Left ventricle myocardium inferior (tissue), 1 donor: ENCODE results near the gene IFNGR1. TPM values are rescaled to one million over a fixed set of nuclear protein-coding genes. Genes with fewer than 3 reads are reported as not detected.

Experiments
- DNase-seq: peaks from one replicate; pipeline ENCODE4 v3.0.0-alpha.2; 2020
- H3K27ac ChIP-seq: fragments of 200-600 bp; replicated peaks from 2 replicates; pipeline ENCODE4 v1.8.0; 2021
- H3K27me3 ChIP-seq: fragments of 200-600 bp; 2 replicates; pipeline ENCODE4 v1.8.0; 2021; ENCODE audit warnings: low read depth
- H3K36me3 ChIP-seq: fragments of 200-600 bp; 2 replicates; pipeline ENCODE4 v1.8.0; 2021
- H3K4me1 ChIP-seq: fragments of 200-600 bp; 2 replicates; pipeline ENCODE4 v1.8.0; 2021
- H3K4me3 ChIP-seq: fragments of 200-600 bp; 2 replicates; pipeline ENCODE4 v1.8.0; 2021; ENCODE audit warnings: mild to moderate bottlenecking, moderate library complexity
- H3K9me3 ChIP-seq: fragments of 200-600 bp; replicated peaks from 2 replicates; pipeline ENCODE4 v1.8.0; 2021
- CTCF ChIP-seq: fragments of 200-600 bp; IDR thresholded peaks from 2 replicates; pipeline ENCODE4 v1.8.0; 2021; ENCODE audit warnings: antibody characterized with exemption, mild to moderate bottlenecking, borderline replicate concordance
- intact Hi-C: fragments of 100-400 bp; cut with micrococcal nuclease; formaldehyde crosslinking; loops from one replicate; pipeline ENCODE4 v1.11.0; 2022
- total RNA-seq: library from RNA; stranded (reverse); fragmentation: NEBNext Ultra II Directional; extraction: Animal tissue kit (Norgen Biotek cat#: 25700); gene quantifications from one replicate; pipeline ENCODE4 v1.2.1, GENCODE V29; 2021
- donor health status: DM: no; HTN: yes; CAD: no; lungs with severe emphysema.

Gene IFNGR1
- total RNA-seq, 1 donor from 2014 or later = 97.6 TPM

GRCh38 chr6:137223370-137224131 is 4.4 kb upstream of the IFNGR1 start:
- TF ChIP-seq CTCF = no peak
- Histone ChIP-seq H3K36me3 (no peaks in the 10 kb centered on the region), H3K4me3 (no peak overlapping the region), H3K27ac (peak overlapping the region; percentile 99), H3K27me3 (no peaks in the 10 kb centered on the region), H3K9me3 (no peaks in the 10 kb centered on the region), H3K4me1 (peaks cover 85% of the 10 kb centered on the region)
- intact Hi-C loops = no loop called here
- no peak for DNase-seq

- H3K4me3 ChIP-seq = no peak overlapping the region
- TF ChIP-seq CTCF = no peak
- no peaks in the 10 kb centered on the region for H3K9me3 ChIP-seq
- H3K4me1 ChIP-seq = peaks cover 79% of the 10 kb centered on the region
- intact Hi-C loops = no loop called here
- DNase-seq = no peak
- no peaks in the 10 kb centered on the region for H3K27me3 ChIP-seq
- H3K36me3 ChIP-seq = no peaks in the 10 kb centered on the region
- peak overlapping the region; percentile 99 for H3K27ac ChIP-seq
These were observed 3.2 kb upstream of the IFNGR1 start for GRCh38 chr6:137222381-137222780.

- Histone ChIP-seq H3K4me1 (peaks cover 90% of the 10 kb centered on the region), H3K4me3 (peak overlapping the region; percentile 78), H3K27ac (peak overlapping the region; percentile 99), H3K36me3 (no peaks in the 10 kb centered on the region), H3K27me3 (no peaks in the 10 kb centered on the region), H3K9me3 (no peaks in the 10 kb centered on the region)
- DNase-seq = no peak
- intact Hi-C loops = no loop called here
- TF ChIP-seq CTCF = no peak
These were observed 573 bp upstream of the IFNGR1 start for GRCh38 chr6:137219664-137220252.

DNA sequence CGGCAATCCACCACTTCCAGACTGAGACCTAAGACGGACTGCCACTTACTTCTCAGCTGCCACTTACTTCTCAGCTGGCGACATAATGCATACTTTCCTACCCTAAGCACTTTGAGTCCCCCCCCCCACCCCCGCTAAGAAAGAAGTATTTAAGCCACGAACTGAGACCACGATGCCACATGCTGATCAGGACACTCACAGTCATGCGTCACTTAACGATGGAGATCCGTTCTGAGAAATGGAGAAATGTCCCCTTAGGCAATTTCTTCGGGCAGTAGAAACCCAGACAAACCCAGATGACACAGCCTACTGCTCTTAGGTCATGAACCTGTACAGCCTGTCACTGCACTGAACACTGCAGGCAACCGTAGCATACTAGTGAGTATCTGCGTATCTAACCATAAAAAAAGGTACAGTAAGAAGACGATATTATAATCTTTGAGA is 690 bp downstream of the IFNGR1 start:
- Histone ChIP-seq H3K4me3 (peak overlapping the region; percentile 78), H3K27ac (peak overlapping the region; percentile 99), H3K4me1 (peaks cover 92% of the 10 kb centered on the region), H3K27me3 (no peaks in the 10 kb centered on the region), H3K36me3 (no peaks in the 10 kb centered on the region), H3K9me3 (no peaks in the 10 kb centered on the region)
- DNase-seq = no peak
- no peak for TF ChIP-seq CTCF
- intact Hi-C loops = no loop called here

- no peaks in the 10 kb centered on the region for H3K27me3 ChIP-seq
- peaks cover 92% of the 10 kb centered on the region for H3K4me1 ChIP-seq
- H3K9me3 ChIP-seq = no peaks in the 10 kb centered on the region
- no peak for DNase-seq
- no peak for TF ChIP-seq CTCF
- intact Hi-C loops = no loop called here
- peak overlapping the region; percentile 99 for H3K27ac ChIP-seq
- peak overlapping the region; percentile 78 for H3K4me3 ChIP-seq
- no peaks in the 10 kb centered on the region for H3K36me3 ChIP-seq
These were observed 1.2 kb downstream of the IFNGR1 start for GRCh38 chr6:137217801-137218472.
